Activated naive CD8-positive, alpha-beta T cell treated with anti-CD3 and anti-CD28 coated beads, Interleukin-2, amount 50 U/mL, for 24 hours (primary cell): Measurements from ENCODE around the gene WWOX.

ENCODE experiments used
- ATAC-seq: fragments of 150-1000 bp; cut with Tn5 transposase; one replicate; pipeline ENCODE4 v1.10.0; 2021
- DNase-seq: peaks from one replicate; pipeline ENCODE4 v3.0.0; 2021
- H3K27ac Mint-ChIP-seq: one replicate; pipeline ENCODE4 v1.8.0; 2021; ENCODE audit warnings: mild to moderate bottlenecking, mixed read lengths
- H3K27me3 Mint-ChIP-seq: one replicate; pipeline ENCODE4 v1.8.0; 2021; ENCODE audit warnings: mixed read lengths
- H3K36me3 Mint-ChIP-seq: one replicate; pipeline ENCODE4 v1.8.0; 2021; ENCODE audit warnings: low read depth, mixed read lengths
- H3K4me1 Mint-ChIP-seq: one replicate; pipeline ENCODE4 v1.8.0; 2021; ENCODE audit warnings: mixed read lengths
- H3K4me3 Mint-ChIP-seq: one replicate; pipeline ENCODE4 v1.8.0; 2021; ENCODE audit warnings: mild to moderate bottlenecking, moderate library complexity, mixed read lengths
- H3K9me3 Mint-ChIP-seq: one replicate; pipeline ENCODE4 v1.8.0; 2021; ENCODE audit warnings: mixed read lengths

The WWOX gene

DNA sequence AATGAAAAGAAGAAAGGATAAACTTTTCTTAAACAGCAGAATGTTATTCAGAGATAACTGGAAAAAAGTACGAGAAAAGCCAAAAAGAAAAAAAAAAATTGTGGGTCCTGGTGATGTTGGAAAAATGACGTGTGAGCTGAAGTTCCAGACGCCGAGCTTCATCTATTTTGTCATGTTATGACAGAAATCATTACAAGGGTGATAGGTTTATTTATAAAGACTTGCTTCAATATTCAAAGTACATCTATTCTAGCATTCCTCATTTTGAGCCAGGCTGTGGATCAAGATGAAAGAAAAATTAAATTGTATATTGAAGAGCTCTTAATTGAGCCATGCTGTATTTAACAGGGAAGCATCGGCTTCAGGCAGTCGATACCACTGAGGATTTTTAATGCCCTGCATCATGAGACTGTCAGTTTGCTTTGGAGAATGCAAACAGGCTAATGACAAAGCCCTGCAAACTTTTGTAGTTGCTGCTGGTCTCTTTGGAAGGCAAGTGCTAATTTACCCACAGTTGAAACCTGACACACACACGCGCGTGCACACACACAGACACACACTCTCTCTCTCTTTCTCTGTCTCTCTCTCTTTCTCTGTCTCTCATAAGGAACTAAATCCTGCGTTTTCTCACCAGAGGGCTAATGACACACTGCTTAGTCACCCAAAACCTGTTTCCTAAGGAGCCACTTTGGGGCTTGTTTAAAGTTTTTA is 110.7 kb downstream of the WWOX start:
- no peak overlapping the region for H3K27ac Mint-ChIP-seq
- H3K27me3 Mint-ChIP-seq, result no peaks in the 10 kb centered on the region
- no peak for ATAC-seq
- no peaks in the 10 kb centered on the region for H3K4me1 Mint-ChIP-seq
- no peak overlapping the region for H3K4me3 Mint-ChIP-seq
- peaks cover 1% of the 10 kb centered on the region for H3K9me3 Mint-ChIP-seq
- no peaks in the 10 kb centered on the region for H3K36me3 Mint-ChIP-seq
- no peak for DNase-seq

DNA sequence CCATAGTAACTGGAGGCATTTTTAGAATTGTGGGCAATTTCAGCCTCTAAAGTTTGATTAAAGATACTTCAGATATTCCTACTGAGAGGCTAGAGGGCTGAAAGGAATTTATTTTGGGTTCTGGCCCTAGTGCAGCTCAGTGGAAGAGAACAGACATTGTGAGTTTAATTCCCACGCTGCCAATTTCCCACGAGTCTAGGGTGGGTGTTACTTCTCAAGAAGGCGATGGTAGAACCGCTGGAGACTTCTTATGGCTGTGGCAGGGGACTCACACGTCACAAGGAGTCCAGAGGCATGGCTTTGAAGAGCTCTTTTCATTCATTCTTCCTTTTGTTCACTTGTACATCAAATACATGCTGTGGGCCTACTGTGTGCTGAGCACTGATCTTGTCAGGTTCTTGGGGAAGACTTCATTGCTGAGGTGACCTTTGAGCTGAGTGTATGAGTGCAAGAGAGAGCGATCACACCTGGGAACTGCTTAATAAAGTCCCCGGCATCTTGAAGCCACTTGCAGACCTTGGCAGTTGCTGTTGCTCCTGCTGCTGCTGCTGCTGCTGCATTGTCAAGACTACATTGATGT is 111.7 kb downstream of the WWOX start:
- Mint-ChIP-seq H3K36me3 (no peaks in the 10 kb centered on the region), H3K9me3 (peaks cover 3% of the 10 kb centered on the region), H3K27me3 (no peaks in the 10 kb centered on the region), H3K4me3 (no peak overlapping the region), H3K4me1 (no peaks in the 10 kb centered on the region), H3K27ac (no peak overlapping the region)
- no peak for ATAC-seq
- no peak for DNase-seq

DNA sequence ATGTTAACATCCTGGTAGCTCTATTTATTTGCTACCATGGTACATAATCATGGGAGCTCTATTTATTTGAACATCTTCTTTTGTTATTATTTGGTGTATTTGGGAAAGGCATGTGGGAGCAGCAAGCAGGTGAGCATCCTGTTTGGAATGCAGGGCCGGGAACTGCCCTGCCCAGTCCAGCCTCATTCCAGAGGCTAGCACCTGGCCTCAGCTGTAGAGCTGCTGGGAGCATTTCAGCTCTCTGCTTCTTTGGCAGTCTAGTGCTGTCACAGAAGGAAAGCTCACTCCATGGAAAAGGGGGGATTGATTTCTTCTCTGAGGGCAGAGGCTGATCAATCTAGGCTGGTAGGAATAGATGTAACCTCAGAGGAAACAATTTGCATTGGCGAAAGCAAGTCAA is 112.5 kb downstream of the WWOX start:
- Mint-ChIP-seq H3K36me3 (no peaks in the 10 kb centered on the region), H3K4me3 (no peak overlapping the region), H3K27me3 (no peaks in the 10 kb centered on the region)

DNA sequence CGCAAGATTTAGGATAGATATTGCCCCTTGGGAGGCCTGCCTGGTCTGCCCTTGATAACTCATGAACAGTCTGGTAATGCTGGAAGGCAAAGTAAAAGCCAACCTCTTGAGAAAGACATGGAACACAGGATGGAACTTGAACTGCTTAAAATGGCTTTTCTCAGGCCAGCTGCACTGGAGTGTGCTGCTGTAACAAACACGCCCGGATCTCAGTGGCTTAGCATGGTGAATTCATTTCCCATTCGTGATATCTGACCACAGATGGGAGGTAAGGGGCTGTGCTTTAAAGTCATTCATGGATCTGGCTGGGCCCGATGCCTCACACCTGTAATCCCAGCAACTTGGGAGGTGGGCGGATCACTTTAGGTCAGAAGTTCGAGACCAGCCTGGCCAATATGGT is 113.2 kb downstream of the WWOX start:
- Mint-ChIP-seq H3K27ac (no peak overlapping the region), H3K36me3 (no peaks in the 10 kb centered on the region), H3K4me1 (no peaks in the 10 kb centered on the region), H3K4me3 (no peak overlapping the region), H3K27me3 (no peaks in the 10 kb centered on the region), H3K9me3 (peaks cover 3% of the 10 kb centered on the region)
- ATAC-seq, result no peak
- no peak for DNase-seq

More for the DNA sequence above, 112.5 kb downstream of the WWOX start:
- Mint-ChIP-seq H3K9me3 (peaks cover 3% of the 10 kb centered on the region), H3K4me1 (no peaks in the 10 kb centered on the region), H3K27ac (no peak overlapping the region)
- ATAC-seq (no peak), DNase-seq (no peak)

DNA sequence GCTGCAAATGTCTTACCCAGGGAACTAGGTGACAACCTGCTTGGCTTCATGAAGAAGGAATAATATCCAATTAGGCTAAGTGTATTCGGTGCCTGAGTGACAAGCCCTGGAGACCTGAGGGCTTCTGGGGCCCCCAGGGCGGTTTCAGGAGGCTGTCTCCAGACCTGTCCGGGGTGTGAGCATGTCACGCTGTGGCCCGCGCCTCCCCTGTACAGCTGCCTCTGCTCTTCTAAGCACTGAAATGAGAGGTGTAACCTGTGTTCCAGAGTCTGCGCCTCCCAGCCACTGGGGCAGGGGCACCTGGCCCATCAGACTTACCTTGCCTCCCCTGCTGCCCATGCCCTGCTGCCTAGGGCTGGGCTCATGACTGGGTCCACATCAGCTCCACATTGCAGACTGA is 114.3 kb downstream of the WWOX start:
- DNase-seq (no peak), ATAC-seq (no peak)
- Mint-ChIP-seq H3K36me3 (no peaks in the 10 kb centered on the region), H3K4me1 (no peaks in the 10 kb centered on the region), H3K9me3 (peaks cover 3% of the 10 kb centered on the region), H3K4me3 (no peak overlapping the region), H3K27ac (no peak overlapping the region), H3K27me3 (no peaks in the 10 kb centered on the region)

DNA sequence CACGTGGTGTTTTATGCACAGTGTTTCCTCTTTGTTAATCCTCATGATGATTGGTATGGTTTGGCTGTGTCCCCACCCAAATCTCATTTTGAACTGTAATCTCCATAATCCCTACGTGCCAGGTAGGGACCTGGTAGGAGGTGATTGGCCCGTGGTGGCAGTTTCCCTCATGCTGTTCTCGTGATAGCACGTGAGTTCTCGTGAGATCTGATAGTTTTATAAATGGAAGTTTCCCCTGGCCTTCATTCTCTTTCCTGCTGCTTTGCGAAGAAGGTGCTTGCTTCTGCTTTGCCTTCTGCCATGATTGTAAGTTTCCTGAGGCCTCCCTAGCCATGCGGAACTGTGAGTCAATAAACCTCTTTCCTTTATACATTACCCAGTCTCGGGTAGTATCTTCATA is 115.8 kb downstream of the WWOX start:
- DNase-seq, result no peak
- ATAC-seq, result no peak
- H3K27ac Mint-ChIP-seq, result no peak overlapping the region
- H3K4me1 Mint-ChIP-seq, result no peaks in the 10 kb centered on the region
- no peaks in the 10 kb centered on the region for H3K27me3 Mint-ChIP-seq
- no peaks in the 10 kb centered on the region for H3K36me3 Mint-ChIP-seq
- H3K4me3 Mint-ChIP-seq, result no peak overlapping the region
- H3K9me3 Mint-ChIP-seq, result peaks cover 3% of the 10 kb centered on the region

DNA sequence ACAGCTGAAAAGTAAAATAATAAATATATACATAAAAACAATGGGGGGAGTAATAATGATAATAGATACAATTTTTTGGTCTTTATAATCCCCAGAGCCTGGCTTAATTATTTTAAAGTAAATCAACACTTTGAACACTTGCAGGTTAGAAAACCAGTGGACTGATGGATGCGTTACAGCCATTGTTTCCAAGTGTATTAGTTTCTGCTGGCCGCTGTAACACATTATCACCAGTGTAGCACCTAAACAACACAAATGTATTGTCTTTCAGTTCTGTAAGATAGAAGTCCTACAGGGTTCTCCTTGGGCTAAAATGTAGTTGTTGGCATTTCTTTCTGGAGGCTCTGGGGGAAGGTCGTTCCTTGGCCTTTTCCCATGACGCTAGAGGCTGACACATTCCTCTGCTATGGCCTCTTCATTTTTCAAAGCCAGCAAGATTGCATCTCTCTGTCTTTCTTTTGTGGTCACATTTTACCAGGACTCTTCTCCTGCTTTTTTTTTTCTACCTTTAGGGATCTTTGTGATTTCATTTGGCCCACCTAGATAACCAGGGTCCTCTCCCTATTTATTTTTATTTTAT is 116.8 kb downstream of the WWOX start:
- no peak for DNase-seq
- Mint-ChIP-seq H3K9me3 (peaks cover 3% of the 10 kb centered on the region), H3K36me3 (no peaks in the 10 kb centered on the region), H3K27ac (no peak overlapping the region), H3K4me3 (no peak overlapping the region), H3K27me3 (no peaks in the 10 kb centered on the region), H3K4me1 (no peaks in the 10 kb centered on the region)
- ATAC-seq, result no peak

DNA sequence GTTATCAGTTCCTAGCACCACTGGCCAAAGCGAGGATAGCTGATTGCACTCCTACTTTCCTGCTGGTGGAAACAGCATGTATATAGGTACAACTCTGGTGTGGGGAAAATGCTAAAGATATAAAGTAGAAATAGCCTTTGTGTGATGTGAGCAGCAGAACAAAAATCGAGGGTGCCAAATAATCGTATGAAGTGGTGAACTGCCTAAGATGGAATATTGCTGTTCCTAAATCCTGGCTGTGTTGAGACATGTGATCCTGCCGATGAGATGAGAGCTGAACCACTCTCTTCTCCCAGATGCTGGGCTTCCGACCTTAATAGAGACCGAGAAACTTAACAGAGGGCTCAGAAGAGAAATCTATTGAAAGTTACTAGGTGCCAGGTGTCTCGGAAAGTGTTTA is 117.8 kb downstream of the WWOX start:
- H3K9me3 Mint-ChIP-seq, result peaks cover 3% of the 10 kb centered on the region
- DNase-seq (no peak), ATAC-seq (no peak)
- no peaks in the 10 kb centered on the region for H3K4me1 Mint-ChIP-seq
- no peak overlapping the region for H3K27ac Mint-ChIP-seq
- no peak overlapping the region for H3K4me3 Mint-ChIP-seq
- H3K36me3 Mint-ChIP-seq, result no peaks in the 10 kb centered on the region
- no peaks in the 10 kb centered on the region for H3K27me3 Mint-ChIP-seq

DNA sequence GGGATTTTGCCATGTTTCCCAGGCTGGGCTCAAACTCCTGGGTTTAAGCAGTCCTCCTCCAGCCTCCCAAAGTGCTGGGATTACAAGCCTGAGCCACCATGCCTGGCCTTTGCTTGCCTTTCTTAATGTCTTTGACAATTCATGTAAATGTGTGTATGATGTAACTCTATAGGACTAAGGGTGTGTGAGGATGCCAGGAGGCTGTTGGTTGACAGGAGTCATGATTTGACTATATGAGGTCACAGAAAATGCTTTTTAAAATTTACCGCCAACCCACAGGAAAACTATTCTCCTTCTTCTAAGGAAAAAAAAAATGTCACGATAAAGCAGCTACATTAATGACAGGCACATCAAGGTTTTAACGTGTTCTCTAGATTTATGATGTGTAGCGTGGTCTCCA is 118.8 kb downstream of the WWOX start:
- H3K27me3 Mint-ChIP-seq, result no peaks in the 10 kb centered on the region
- H3K9me3 Mint-ChIP-seq, result peaks cover 3% of the 10 kb centered on the region
- ATAC-seq (no peak), DNase-seq (no peak)
- H3K36me3 Mint-ChIP-seq, result no peaks in the 10 kb centered on the region
- H3K4me1 Mint-ChIP-seq, result no peaks in the 10 kb centered on the region
- no peak overlapping the region for H3K27ac Mint-ChIP-seq
- H3K4me3 Mint-ChIP-seq, result no peak overlapping the region

DNA sequence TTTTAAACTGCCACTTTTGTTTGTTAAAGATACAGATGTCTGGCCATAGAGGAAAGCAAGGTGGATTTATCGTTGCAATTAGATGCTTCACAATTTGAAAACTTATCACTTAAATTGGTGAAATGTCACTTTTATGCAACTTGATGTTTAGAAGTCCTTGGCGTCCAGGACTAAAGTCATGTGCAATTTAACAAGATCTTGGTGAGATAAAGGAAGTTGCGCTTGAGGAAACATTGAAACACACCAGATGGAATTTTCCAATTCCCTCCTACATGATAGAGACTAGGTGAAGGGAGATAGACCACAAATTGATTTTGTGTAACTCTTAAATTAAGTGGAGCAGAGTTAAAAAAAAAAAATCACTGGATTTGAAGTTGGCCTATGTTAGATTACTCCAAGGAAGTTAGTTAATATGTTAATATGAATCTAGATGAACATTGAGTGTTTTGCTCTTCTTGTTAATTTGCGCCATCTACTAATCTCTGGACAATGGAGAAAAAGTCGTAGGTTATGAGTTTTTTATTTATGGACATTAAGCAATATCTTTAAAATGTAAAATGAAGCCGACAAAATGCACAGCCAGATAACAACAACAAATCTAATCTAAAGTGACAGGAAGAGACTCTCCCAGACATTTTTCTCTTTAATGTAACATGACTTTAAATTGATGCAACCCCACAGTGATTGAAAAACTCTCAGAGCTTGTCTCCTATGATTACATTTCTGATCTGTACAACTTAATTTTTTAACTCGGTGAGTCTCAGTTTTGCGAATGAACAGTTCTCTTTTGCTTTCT is 119.6 kb downstream of the WWOX start:
- H3K4me1 Mint-ChIP-seq, result no peaks in the 10 kb centered on the region
- DNase-seq (no peak), ATAC-seq (no peak)
- peaks cover 3% of the 10 kb centered on the region for H3K9me3 Mint-ChIP-seq
- H3K27ac Mint-ChIP-seq, result no peak overlapping the region
- H3K4me3 Mint-ChIP-seq, result no peak overlapping the region
- H3K36me3 Mint-ChIP-seq, result no peaks in the 10 kb centered on the region
- H3K27me3 Mint-ChIP-seq, result no peaks in the 10 kb centered on the region

DNA sequence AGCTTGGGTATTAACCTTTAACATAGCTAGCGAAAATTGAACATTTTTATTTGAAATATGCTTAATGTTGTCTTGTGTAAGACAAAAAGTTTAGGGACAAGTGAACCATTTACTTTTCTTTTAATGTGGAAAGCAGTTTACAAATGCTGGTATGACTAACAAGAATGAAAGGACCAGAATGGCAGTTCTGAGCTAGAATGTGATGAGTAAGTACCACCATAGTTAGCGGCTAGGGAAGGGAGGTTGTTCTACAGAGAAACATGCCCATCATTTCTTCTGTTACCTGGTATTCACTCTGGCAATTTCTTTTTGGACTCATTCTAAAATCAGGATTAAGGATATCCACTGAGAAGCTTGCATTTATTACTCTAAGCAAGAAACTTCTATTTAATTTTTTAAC is 121.1 kb downstream of the WWOX start:
- no peak overlapping the region for H3K4me3 Mint-ChIP-seq
- H3K27ac Mint-ChIP-seq, result no peak overlapping the region
- H3K4me1 Mint-ChIP-seq, result no peaks in the 10 kb centered on the region
- H3K36me3 Mint-ChIP-seq, result no peaks in the 10 kb centered on the region
- H3K27me3 Mint-ChIP-seq, result no peaks in the 10 kb centered on the region
- ATAC-seq (no peak), DNase-seq (no peak)
- H3K9me3 Mint-ChIP-seq, result no peaks in the 10 kb centered on the region

DNA sequence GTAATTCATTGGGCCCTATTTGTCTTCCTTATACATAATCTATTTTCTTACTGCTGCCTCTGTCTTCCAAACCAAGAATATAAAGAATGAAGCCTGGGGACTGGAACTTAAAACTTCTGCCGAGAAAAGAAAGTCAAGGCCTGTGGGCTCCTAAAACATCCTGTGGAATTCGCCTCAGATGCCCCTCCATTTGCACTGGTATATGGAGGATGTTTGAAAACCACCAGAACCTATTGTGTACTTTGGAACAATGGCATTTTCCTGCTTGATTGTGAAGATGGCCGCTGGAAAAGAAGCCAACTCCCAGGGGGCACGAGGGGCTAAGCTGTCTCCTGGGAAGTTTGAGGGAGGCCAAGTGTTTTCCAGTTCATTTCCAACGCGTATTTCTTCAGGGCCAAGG is 122.4 kb downstream of the WWOX start:
- H3K27ac Mint-ChIP-seq, result no peak overlapping the region
- no peaks in the 10 kb centered on the region for H3K36me3 Mint-ChIP-seq
- no peaks in the 10 kb centered on the region for H3K9me3 Mint-ChIP-seq
- H3K4me3 Mint-ChIP-seq, result no peak overlapping the region
- no peak for ATAC-seq
- no peak for DNase-seq
- no peaks in the 10 kb centered on the region for H3K27me3 Mint-ChIP-seq
- H3K4me1 Mint-ChIP-seq, result no peaks in the 10 kb centered on the region

DNA sequence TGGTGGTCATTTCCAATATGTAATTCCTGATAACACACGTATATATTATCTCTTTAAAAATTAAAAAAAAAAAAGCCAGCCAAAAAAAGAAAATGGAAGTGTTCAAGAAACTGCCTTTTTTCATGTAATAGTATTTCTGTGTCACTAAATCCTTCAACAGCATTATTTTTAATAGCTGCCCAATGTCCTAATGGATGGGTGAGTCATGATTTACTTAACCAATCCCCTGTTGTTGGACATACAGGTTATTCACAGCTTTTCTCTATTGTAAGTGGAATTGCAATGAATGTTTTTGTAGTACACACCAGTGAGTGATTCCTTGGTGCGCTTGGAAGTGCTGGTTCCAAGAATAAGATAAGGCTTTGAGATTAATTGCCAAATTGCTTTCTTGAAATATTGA is 124.9 kb downstream of the WWOX start:
- Mint-ChIP-seq H3K36me3 (no peaks in the 10 kb centered on the region), H3K9me3 (no peaks in the 10 kb centered on the region), H3K27ac (no peak overlapping the region), H3K27me3 (no peaks in the 10 kb centered on the region), H3K4me1 (no peaks in the 10 kb centered on the region), H3K4me3 (no peak overlapping the region)
- no peak for ATAC-seq
- no peak for DNase-seq

DNA sequence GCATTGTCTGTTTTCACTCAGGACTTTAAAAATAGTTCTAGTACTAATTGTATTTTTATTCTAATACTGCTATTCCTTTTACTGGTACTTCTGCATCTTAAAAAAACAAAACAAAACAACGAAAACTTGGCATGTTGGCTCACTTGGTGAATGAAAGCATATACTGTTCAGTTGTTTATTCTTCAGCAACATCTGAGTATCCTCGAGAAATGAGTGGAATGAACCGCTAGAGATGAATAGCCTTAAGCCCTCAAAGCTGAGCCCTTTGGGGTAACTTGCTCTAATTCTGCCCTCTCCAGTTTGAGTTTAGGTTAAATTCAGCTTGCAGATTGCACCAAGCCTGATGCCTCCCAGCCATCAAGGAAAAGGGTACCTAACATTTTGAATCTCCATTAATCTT is 126.5 kb downstream of the WWOX start:
- ATAC-seq, result no peak
- H3K9me3 Mint-ChIP-seq, result no peaks in the 10 kb centered on the region
- H3K27ac Mint-ChIP-seq, result no peak overlapping the region
- no peaks in the 10 kb centered on the region for H3K4me1 Mint-ChIP-seq
- H3K4me3 Mint-ChIP-seq, result no peak overlapping the region
- no peak for DNase-seq
- H3K36me3 Mint-ChIP-seq, result no peaks in the 10 kb centered on the region
- no peaks in the 10 kb centered on the region for H3K27me3 Mint-ChIP-seq

DNA sequence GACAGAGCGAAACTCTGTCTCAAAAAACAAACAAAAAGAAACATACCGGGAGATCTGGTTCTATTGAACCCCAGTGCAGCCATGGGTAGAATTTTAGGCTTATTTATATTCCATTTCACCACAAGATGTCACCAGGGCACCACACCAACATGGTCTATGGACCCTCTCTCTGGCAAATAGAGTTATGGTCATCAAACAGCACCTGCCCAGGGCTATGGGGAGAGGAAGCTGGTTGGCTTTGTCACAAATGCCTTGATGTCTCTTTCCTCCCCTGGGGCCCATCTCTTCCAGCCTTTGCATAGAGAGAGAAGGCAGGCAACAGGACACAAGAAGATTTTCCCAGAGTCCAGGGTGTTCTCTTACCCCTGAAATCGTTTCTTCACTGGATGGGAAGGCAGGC is 128.4 kb downstream of the WWOX start:
- H3K4me1 Mint-ChIP-seq, result no peaks in the 10 kb centered on the region
- no peak for ATAC-seq
- H3K27ac Mint-ChIP-seq, result no peak overlapping the region

More for the DNA sequence above, 128.4 kb downstream of the WWOX start:
- no peaks in the 10 kb centered on the region for H3K9me3 Mint-ChIP-seq
- no peaks in the 10 kb centered on the region for H3K27me3 Mint-ChIP-seq
- no peak overlapping the region for H3K4me3 Mint-ChIP-seq
- no peaks in the 10 kb centered on the region for H3K36me3 Mint-ChIP-seq
- DNase-seq, result no peak
